Ovary (tissue), 9 donors: Measurements from ENCODE around the gene VPS16. TPM values are rescaled to one million over a fixed set of nuclear protein-coding genes. Genes with fewer than 3 reads are reported as not detected.
"Not testable (repeated sequence)": the region's sequence is repeated elsewhere in the genome, so short reads cannot be mapped to it uniquely, and the experiment has no call there.

Experiments
- DNase-seq, 5 donors: peaks; one replicate each; pipeline ENCODE4 v3.0.0-alpha.2; 2019 to 2020
- H3K27ac ChIP-seq, 2 donors: fragments of 200-600 bp; one replicate each; pipeline versions ENCODE4 v1.5.1 to v1.8.0; 2019 to 2022
- H3K27me3 ChIP-seq: fragments of 200-600 bp; one replicate; pipeline ENCODE4 v1.8.0; 2022
- H3K36me3 ChIP-seq: fragments of 200-600 bp; sonication (generic); one replicate; pipeline ENCODE4 v1.5.1; 2019
- H3K4me1 ChIP-seq: one replicate; pipeline ENCODE4 v1.8.1; 2013; ENCODE audit warnings: mild to moderate bottlenecking, moderate library complexity; ENCODE audit not compliant: insufficient read depth
- H3K4me3 ChIP-seq: fragments of 200-600 bp; sonication (generic); one replicate; pipeline ENCODE4 v1.5.1; 2017
- H3K9me3 ChIP-seq, 2 donors: fragments of 200-600 bp in 1 of 2; sonication (generic) in 1 of 2; one replicate each; pipeline versions ENCODE4 v1.5.1 to v1.8.1; 2013 to 2019; ENCODE audit warnings: mild to moderate bottlenecking in 1 of 2, moderate library complexity in 1 of 2
- EP300 ChIP-seq: sonication (generic); formaldehyde crosslinking; IDR thresholded peaks from one replicate; pipeline ENCODE4 v1.6.1; 2017; ENCODE audit warnings: antibody characterized with exemption
- POLR2A ChIP-seq: fragments of 450-650 bp; IDR thresholded peaks from one replicate; pipeline ENCODE4 v1.6.1; 2017; ENCODE audit warnings: antibody characterized with exemption, mild to moderate bottlenecking, moderate library complexity
- WGBS, 3 donors: extraction: QIAGEN DNeasy Blood & Tissue Kit in 1 of 3; methylation state at CpG; one replicate each; pipeline versions ENCODE4 v1.1.5 to v1.1.7; 2013 to 2017; 5-methylcytosine and 5-hydroxymethylcytosine counted together
- intact Hi-C, 4 donors: fragments of 100-400 bp; cut with DNase I; formaldehyde crosslinking; loops; one replicate each; pipeline versions ENCODE4 v1.11.0 to v1.15.1; 2022 to 2023
- polyA plus RNA-seq, 2 donors: library from polyadenylated mRNA; stranded (reverse); fragments of 200-250 nt in 1 of 2; fragments of 350-450 nt in 1 of 2; fragmentation: Illumina TruSeq in 1 of 2; extraction: RNeasy Lipid Tissue Mini Kit (QIAGEN cat#74804) in 1 of 2; gene quantifications; one replicate each; pipeline ENCODE4 v1.2.3, GENCODE V29; 2013 to 2014
- total RNA-seq, 7 donors: library from RNA; depleted of rRNA in 2 of 7; stranded (reverse); fragments of >200 nt in 2 of 7; fragmentation: NEBNext Ultra II Directional in 3 of 7; extraction: Animal tissue kit (Norgen Biotek cat#: 25700) in 3 of 7; gene quantifications; one replicate each; pipeline versions ENCODE4 v1.1.0 to v1.2.4, GENCODE V29; 2016 to 2023
- TF ChIP-seq, protein P1 (sequence below), 3 donors: fragments of 450-650 bp in 2 of 3; fragments of 200-600 bp in 1 of 3; IDR thresholded peaks; one replicate each; pipeline versions ENCODE4 v1.5.1 to v1.8.0; 2016 to 2022; ENCODE audit warnings: antibody characterized with exemption in 3 of 3, mild to moderate bottlenecking in 1 of 3
- donor health status: DM: no; HTN: no; CAD: no; lungs with moderate emphysema.
- donor health status: DM: no; HTN: no; CAD: no.
- donor health status: Bipolar disorder and iron deficiency.
- donor health status: DM: yes; HTN: yes; CAD: no.
- donor health status: DM: no; HTN: no; CAD: no.
- donor health status: DM: yes; HTN: yes; CAD: no.

The VPS16 gene
- total and polyA plus RNA-seq, 9 donors, result 15.6 to 44.1 (median 31.0) TPM

DNA sequence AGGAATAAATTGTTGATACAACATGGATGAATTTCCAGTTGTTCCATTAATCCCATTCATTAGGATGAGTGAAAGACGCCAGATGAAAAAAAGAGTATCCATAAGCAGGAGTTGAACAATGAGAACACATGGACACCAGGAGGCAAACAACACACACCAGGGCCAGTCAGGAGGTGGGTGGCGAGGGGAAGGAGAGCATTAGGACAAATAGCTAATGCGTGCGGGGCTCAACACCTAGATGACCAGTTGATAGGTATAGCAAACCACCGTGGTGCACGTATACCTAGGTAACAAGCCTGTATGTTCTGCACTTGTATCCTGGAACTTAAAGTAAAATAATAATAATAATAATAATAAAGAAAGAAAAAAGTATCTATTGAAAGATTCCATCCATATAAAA, 11.2 kb upstream of the VPS16 start:
- Histone ChIP-seq H3K27me3 (no peaks in the 10 kb centered on the region), H3K36me3 (no peaks in the 10 kb centered on the region), H3K27ac (no peak overlapping the region), H3K4me3 (no peak overlapping the region), H3K4me1 (no peaks in the 10 kb centered on the region), H3K9me3 (no peaks in the 10 kb centered on the region)
- 77 to 80% (median 78%) methylated on average over 6 of the region's 6 CpGs for WGBS, 3 donors
- intact Hi-C loops, result no loop called here
- TF ChIP-seq EP300 (no peak), POLR2A (no peak)
- no peak for DNase-seq

GRCh38 chr20:2831206-2831605, 9.3 kb upstream of the VPS16 start:
- intact Hi-C loops, result not testable (repeated sequence)

GRCh38 chr20:2833761-2834160, 6.8 kb upstream of the VPS16 start:
- Histone ChIP-seq H3K27me3 (no peaks in the 10 kb centered on the region), H3K27ac (no peak overlapping the region), H3K36me3 (no peaks in the 10 kb centered on the region), H3K4me3 (no peak overlapping the region), H3K4me1 (no peaks in the 10 kb centered on the region), H3K9me3 (no peaks in the 10 kb centered on the region)
- TF ChIP-seq POLR2A (no peak), EP300 (no peak)
- TF ChIP-seq, protein P1, sequence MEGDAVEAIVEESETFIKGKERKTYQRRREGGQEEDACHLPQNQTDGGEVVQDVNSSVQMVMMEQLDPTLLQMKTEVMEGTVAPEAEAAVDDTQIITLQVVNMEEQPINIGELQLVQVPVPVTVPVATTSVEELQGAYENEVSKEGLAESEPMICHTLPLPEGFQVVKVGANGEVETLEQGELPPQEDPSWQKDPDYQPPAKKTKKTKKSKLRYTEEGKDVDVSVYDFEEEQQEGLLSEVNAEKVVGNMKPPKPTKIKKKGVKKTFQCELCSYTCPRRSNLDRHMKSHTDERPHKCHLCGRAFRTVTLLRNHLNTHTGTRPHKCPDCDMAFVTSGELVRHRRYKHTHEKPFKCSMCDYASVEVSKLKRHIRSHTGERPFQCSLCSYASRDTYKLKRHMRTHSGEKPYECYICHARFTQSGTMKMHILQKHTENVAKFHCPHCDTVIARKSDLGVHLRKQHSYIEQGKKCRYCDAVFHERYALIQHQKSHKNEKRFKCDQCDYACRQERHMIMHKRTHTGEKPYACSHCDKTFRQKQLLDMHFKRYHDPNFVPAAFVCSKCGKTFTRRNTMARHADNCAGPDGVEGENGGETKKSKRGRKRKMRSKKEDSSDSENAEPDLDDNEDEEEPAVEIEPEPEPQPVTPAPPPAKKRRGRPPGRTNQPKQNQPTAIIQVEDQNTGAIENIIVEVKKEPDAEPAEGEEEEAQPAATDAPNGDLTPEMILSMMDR (IDR thresholded peaks at IDR 0.05), result no peak
- 52 to 67% (median 64%) methylated on average over 1 of the region's 1 CpG for WGBS, 3 donors
- intact Hi-C loops, result no loop called here
- DNase-seq, result no peak

More at GRCh38 chr20:2831206-2831605, 9.3 kb upstream of the VPS16 start:
- H3K9me3 ChIP-seq, H3K36me3 ChIP-seq, H3K27me3 ChIP-seq, DNase-seq, H3K4me3 ChIP-seq, H3K27ac ChIP-seq, H3K4me1 ChIP-seq: not testable (repeated sequence)
- WGBS, 3 donors, result 61 to 79% (median 75%) methylated on average over 7 of the region's 7 CpGs

DNA sequence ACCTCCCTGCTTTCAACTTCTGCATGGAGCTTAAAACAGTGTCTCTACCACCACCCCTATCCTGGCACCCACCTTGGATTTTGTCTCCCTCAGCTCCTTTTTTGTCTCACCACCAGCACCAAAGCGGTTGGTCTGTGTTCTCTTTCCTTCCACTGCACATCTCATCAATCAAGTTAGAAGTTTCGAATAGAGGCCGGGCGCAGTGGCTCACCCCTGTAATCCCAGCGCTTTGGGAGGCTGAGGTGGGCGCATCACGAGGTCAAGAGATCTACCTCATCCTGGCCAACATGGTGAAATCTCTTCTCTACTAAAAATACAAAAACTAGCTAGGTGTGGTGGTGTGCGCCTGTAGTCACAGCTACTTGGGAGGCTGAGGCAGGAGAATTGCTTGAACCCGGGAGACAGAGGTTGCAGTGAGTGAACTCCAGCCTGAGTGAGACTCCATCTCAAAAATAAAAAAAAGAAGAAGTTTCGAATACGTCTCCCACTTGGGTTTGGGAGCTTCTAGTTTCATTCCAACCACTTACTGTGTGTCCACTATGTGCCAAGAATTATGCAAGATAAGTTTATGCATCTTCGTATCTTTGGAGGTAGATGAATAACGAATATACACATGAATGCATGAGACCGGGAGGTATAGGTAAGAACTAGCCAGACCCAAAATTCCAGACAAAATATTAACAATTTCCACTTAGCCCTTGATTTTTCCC, 6.0 kb upstream of the VPS16 start:
- TF ChIP-seq, protein P1 (IDR thresholded peaks at IDR 0.05), result no peak
- no peak for TF ChIP-seq EP300
- no peak for TF ChIP-seq POLR2A
- Histone ChIP-seq H3K4me3 (no peak overlapping the region), H3K27me3 (no peaks in the 10 kb centered on the region), H3K9me3 (no peaks in the 10 kb centered on the region), H3K4me1 (no peaks in the 10 kb centered on the region), H3K27ac (no peak overlapping the region), H3K36me3 (no peaks in the 10 kb centered on the region)
- intact Hi-C loops, result no loop called here
- 95 to 96% (median 96%) methylated on average over 14 of the region's 14 CpGs for WGBS, 3 donors
- no peak for DNase-seq

DNA sequence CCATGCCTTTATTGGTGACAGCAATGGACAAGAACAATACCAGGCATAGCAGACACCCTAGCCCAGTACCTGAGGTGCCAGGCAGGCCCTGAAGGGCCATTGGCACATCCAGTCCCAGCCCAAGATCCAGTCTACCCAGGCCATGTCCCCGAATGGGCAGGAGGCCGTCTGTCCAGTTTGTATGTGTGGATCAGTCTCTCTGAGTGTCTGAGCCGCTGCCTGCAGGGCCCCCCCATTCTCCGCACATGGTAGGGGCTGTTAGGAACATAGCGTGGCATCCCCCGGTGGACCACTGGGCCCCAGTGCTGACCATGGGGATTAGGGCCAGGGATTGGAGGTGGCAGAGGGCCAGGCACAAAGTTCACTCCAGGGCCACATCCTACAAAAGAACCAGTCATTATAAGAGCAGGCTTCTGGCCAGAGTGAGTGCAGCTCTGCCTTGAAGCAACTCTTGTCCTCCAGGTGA, 5.2 kb upstream of the VPS16 start:
- intact Hi-C loops, result no loop called here
- Histone ChIP-seq H3K27ac (no peak overlapping the region), H3K9me3 (no peaks in the 10 kb centered on the region), H3K4me3 (no peak overlapping the region), H3K27me3 (no peaks in the 10 kb centered on the region), H3K4me1 (peaks cover 4% of the 10 kb centered on the region), H3K36me3 (no peaks in the 10 kb centered on the region)
- TF ChIP-seq, protein P1 (IDR thresholded peaks at IDR 0.05), result no peak
- DNase-seq, result no peak
- WGBS, 3 donors, result 86 to 94% (median 93%) methylated on average over 6 of the region's 6 CpGs
